Renal cortex interstitium (tissue), 11 donors: ENCODE data around the gene USP10. TPM values are rescaled to one million over a fixed set of nuclear protein-coding genes. Genes with fewer than 3 reads are reported as not detected.
A peak's percentile ranks its signal among the peaks of the same experiment; 100 is the strongest.

Experiments used
- DNase-seq, 11 donors: peaks; one replicate each; pipeline ENCODE4 v3.0.0-alpha.2; 2013; ENCODE audit warnings: low read depth in 9 of 11, low spot score in 4 of 11; ENCODE audit errors: extremely low read depth in 1 of 11
- polyA plus RNA-seq, 3 donors: library from polyadenylated mRNA; unstranded; fragments of 120-200 nt; gene quantifications; one replicate each; pipeline ENCODE4 v1.2.1, GENCODE V29; 2013; ENCODE audit not compliant: insufficient read length in 3 of 3

Gene USP10
- polyA plus RNA-seq, 3 donors: 112 to 134 (median 113) TPM

- no peak for DNase-seq
These were observed 58.8 kb downstream of the USP10 start for GRCh38 chr16:84758627-84759026.

GRCh38 chr16:84759061-84759460 lies 59.3 kb downstream of the USP10 start:
- no peak for DNase-seq

GRCh38 chr16:84759906-84760305 lies 60.1 kb downstream of the USP10 start:
- DNase-seq: no peak

GRCh38 chr16:84761448-84762368 lies 61.9 kb downstream of the USP10 start:
- no peak for DNase-seq

GRCh38 chr16:84763164-84763563 lies 63.4 kb downstream of the USP10 start:
- no peak for DNase-seq

- DNase-seq: no peak
These were observed 63.8 kb downstream of the USP10 start for GRCh38 chr16:84763629-84764028.

- no peak for DNase-seq
These were observed 65.2 kb downstream of the USP10 start for GRCh38 chr16:84764970-84765369.

- no peak for DNase-seq
These were observed 66.1 kb downstream of the USP10 start for GRCh38 chr16:84765616-84766580.

GRCh38 chr16:84766978-84767773 lies 67.4 kb downstream of the USP10 start:
- peak in 1 of 11 donors; percentile 29 for DNase-seq

GRCh38 chr16:84768061-84768807 lies 68.4 kb downstream of the USP10 start:
- no peak for DNase-seq

- no peak for DNase-seq
These were observed 69.0 kb downstream of the USP10 start for GRCh38 chr16:84768808-84769197.

- no peak for DNase-seq
These were observed 69.6 kb downstream of the USP10 start for GRCh38 chr16:84769416-84769815.

- DNase-seq: no peak
These were observed 73.5 kb downstream of the USP10 start for GRCh38 chr16:84773312-84773711.

- DNase-seq: no peak
These were observed 75.0 kb downstream of the USP10 start for GRCh38 chr16:84774810-84775209.

- no peak for DNase-seq
These were observed 75.5 kb downstream of the USP10 start for GRCh38 chr16:84775262-84775810.

GRCh38 chr16:84777435-84777834 lies 77.6 kb downstream of the USP10 start:
- no peak for DNase-seq

- no peak for DNase-seq
These were observed 78.9 kb downstream of the USP10 start for GRCh38 chr16:84778720-84779119.

- DNase-seq: no peak
These were observed 80.3 kb downstream of the USP10 start for GRCh38 chr16:84780063-84780462.
